HG02885 (cell line): ENCODE results near the gene USP10.

Experiments
- ATAC-seq: cut with Tn5 transposase; IDR thresholded peaks from one replicate; pipeline ENCODE4 v1.9.1; 2021; ENCODE audit warnings: mild to moderate bottlenecking; ENCODE audit not compliant: unreplicated experiment, poor library complexity

USP10 gene

DNA sequence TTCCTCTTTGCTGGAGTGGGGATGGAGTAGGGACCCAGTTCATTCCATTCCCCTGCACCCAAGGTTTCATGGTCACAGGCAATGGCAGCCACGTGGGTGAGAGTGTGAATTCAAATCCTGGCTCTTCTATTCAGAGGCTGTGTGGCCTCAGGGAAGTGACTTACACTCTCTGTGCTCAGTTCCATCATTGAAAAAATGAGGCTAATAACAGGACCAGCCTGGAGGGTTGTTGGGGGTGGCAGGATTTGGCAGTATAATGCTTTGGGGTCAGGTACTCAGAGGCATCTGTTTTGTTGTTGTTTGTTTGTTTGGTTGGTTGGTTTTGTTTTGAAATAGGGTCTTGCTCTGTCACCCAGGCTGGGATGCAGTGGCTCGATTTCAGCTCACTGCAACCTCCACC is 117.8 kb downstream of the USP10 start:
- ATAC-seq = no peak

DNA sequence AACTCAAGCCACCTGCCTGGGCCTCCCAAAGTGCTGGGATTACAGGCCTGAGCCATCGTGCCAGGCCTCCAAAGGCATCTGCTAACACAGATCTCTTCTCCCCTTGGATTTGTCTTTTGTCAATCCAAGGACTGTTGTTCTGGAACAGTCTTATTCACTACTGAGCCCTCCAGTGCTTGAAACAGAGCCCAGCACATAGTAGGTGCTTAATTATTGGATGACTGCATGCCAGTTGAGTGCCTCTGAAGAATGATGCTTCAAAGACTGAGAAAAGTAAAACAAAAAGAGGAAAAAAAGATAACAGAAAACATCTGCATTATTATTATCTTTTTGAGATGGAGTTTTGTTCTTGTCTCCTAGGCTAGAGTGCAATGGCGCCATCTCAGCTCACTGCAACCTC is 118.3 kb downstream of the USP10 start:
- no peak for ATAC-seq

DNA sequence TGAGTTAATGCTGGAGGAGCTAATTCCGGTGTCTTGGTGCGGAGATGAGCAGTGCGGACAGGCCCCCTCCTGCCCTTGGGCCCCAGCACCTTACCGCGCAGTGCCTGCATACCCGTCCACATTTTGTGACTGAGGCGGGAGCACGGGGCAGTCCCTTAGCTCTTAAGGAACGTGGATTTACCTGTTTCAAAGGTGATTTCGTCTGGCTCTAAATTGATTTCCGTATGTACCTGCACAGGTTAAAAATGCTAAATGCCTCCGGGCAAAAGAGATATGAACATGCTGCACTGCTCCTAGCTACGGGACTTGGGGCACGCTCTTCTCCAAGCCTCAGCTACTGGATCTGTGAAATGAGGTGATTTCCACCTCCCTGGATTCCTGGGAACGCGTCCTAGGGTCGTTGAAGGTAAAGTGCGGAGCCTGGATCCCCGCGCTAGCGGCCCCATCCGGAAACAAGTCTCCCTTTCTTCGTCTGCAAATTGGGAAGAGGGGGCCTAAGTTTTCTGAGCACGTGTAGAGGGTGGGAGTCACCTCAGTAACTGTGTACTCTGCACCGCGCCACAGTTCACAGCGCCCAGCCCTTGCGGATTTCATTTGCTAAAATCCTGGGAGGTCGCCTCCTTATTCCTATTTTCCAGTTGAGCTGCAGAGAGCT is 119.3 kb downstream of the USP10 start:
- ATAC-seq = no peak

DNA sequence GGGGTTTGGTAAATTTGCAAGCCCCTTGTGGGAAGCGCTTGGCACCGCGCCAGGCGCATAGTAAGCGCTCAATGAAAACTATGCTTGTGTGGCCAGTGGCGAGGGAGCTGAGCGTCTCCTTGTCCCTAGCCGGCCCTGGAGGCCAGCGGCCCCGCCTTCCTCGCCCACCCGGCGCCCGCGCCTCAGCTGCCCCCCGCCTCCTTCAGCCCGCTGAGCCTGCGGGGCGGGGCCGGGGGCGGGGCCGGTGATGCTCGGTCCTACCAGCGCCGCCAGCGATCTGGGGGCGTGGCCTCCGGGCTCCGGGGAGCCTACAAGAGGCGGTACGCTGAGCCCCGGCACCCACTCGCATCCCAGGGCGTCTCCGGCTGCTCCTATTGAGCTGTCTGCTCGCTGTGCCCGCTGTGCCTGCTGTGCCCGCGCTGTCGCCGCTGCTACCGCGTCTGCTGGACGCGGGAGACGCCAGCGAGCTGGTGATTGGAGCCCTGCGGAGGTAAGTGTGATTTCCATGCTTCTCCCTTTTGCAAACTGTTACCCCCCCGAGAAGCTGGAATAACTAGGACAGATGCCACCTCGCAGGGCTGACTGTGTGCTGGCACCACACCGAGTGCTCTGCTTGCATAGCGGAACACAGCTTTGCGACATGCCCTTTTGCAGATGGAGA is 120.0 kb downstream of the USP10 start, which contains the start of gene CRISPLD2:
Gene CRISPLD2, plus strand, starts transcription at position 342 of the 661 bp plus-strand sequence. CDS start 18,511 bp downstream, outside the sequence.
- ATAC-seq = no peak

DNA sequence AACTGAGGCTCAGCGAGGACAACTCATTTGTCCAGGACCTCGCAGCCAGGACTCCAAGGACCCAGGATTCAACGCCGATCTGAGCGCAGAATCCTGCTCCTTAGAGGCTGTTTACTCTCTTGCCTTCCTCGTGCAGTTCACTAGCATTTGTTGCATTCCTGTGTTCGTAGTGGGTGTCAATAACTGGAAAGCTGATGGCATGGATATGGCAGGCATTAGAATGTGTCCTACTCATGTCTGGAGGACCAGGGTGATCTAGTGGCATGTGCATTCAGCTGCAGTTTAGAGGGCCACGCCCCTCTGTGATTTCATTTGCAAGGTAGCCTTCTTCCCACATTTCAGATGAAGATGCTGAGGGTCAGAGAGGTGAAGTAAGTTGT is 120.5 kb downstream of the USP10 start:
- no peak for ATAC-seq

DNA sequence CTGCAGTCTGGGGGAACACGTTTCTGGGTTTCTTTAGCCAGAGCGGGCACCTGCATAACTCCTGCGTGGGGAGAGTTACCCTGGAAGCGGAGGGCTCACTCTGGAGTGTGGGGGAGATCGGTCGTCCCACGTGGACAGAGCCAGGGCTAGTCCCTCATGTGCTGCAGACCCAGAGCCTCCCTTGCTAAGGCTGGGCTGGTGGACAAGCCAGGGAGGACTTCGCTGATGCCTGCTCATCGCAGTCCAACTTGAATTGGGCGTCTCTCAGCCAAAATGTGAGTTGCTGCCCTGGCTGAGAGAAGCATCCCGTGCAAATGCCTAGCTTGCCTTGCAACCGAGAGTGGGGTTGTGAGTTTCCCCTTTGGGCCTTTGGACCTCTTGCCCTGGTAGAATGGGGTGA is 121.0 kb downstream of the USP10 start:
- no peak for ATAC-seq

DNA sequence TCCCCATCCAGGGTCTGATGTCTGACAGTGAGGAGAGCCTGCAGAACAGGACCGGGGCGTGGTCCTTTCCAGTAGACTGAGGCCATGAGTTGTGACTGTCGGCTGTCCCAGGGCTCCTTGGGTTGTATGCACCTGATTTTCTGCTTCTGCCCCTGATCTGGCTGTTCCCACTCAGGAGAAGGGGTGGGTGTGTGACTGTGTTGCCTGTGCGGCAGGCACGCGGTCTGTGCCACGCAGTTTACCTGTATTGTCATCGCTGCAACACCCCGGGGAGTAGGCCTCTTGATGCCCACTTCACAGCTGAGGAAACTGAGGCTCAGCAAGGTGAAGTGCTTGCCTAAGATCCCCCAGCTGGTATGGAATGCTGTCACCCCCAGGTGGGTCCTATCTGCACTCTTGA is 121.4 kb downstream of the USP10 start:
- no peak for ATAC-seq

DNA sequence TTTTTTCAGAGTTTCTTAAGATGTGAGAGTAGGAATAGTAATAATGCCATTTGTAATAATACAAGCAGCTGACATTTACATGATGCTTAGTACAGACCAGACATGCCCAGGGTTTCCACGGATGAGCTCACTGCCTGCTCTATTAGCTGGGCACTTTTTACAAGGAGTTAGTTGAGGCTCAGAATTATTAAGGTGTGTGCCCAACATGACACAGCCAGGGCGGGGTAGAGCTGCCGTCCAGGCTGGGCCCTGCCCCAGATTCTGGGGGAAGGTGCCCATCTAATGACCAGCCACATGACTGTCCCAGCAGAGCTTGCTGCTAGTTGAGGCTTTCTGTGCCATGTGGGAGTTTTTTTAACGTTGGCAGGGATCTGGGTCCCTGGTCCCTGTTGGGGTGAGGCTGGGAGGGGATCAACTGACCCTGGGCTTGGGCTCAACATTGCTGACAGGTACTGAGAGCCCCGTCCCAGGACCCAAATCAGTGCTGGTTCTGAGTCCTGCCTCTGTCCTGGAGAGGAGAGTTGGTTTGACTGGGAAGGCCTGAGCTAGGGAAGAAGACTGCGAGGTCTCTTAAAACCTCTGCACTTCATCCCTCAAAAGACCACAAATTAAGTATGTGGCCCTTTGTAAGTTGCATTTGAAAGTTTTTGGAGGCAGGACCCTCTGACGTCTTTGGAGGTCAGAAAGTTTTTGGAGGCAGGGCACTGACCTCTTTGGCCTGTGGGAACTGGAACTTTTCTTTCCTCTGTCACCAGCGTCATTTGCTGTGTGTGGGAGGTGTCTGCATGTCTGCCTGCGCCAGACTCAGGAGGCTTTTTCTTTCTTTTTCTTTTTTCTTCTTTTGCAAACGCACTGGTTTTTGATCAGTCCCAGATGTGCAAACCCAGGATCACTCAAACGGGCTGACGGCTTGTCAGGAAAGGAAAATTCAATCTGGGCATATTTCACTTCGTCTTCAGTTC is 122.2 kb downstream of the USP10 start:
- ATAC-seq = no peak

DNA sequence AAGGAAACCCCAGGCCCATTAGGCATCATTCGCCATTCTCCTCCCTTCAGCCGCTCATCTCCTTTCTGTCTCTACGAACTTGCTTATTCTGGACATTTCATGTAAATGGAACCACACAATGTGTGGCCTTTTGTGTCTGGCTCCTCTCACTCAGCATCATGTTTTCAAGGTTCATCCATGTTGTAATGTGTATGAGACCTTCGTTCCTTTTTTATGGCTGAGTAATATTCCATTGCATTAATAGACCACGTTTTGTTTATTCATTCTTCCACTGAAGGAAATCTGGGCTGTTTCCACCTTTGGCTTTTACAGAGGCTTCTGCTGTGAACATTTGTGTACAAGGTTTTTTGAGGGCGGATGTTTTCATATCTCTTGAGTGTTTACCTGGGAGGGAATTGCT is 123.2 kb downstream of the USP10 start:
- ATAC-seq = no peak

DNA sequence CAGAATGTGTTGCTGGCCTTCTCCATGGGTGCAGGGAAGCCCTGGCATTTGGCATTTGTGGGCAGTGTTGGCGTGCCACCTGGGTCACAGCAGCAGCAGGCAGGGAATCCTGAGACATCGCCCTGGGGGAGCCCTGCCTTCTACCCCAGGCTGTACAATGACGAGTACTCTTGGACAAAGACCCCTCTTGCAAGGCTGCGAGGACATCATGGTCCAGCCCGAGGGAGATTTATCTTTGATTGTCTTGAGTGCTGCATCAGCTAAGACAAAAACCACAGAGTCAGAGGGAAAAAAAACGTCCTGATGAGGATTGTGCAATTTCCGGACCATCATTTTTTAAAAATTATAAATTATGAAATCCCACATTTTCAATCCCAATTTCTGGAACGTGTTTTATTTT is 123.7 kb downstream of the USP10 start:
- ATAC-seq = no peak

DNA sequence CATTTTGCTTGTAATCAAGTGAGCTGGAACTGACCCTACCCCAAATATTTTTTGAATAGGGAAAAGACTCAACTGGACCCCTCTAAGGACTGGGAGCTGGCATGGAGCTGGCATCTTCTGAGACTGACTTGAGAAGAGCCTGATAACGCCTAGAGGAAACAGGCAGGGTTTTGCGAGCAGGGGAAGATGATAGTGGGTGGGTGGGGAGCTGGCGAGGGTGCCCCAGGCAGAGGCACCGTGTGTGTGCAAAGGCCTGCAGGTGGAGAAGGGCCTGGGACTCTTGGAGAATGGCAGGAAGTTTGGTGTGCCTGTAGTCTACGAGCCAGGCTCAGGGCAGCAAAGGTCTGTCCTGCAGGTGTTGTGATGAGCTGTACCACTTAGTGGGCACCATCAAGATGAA is 124.1 kb downstream of the USP10 start:
- no peak for ATAC-seq

DNA sequence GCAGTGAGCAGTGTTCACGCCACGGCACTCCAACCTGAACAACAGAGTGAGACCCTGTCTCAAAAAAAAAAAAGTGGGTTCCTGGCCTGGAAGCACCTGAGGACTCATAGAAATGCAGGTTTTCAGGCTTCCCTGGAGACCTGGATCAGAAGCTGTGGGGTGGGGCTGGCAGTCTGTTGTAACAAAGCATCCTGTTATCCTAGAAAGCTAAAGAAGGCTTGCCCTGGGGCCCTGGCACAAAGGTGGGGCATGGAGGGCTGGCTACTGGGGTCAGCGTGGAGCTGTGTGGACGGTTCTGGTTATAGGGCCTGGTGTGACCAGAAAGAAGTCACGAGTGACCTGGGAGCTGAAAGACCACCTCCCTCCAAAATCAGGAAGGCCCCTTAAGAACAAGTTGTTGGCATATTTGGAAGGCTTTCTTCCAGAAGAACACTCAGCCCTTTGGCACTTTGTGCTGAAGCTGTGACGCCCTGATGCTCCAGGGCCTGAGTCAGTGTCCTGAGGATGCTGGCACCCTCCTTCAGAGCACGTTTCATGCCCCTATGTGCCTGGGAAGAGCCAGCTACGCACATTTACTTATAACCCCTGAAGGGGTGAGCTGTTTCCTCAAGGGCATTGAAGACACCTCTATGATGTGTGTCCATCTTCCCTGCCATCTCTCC is 126.2 kb downstream of the USP10 start:
- no peak for ATAC-seq

DNA sequence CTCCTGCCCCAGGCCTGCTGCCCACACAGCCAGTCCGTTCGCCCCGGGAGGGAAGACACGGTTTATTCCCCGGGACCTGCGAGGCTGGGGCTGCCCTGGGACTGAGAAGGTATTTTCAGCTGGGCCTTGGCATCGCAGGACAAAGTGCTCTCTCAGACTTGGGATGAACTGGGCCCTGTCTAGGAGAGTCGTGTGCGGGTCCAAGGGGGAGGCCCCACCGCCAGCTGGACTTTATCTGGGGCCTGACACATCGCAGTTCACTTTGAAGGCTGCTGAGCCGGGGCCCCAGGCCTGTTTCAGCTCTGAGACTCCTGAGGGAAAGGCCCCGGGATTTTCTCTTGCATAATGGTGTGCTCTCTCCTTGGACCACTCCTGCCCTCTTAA is 126.8 kb downstream of the USP10 start:
- ATAC-seq = no peak

DNA sequence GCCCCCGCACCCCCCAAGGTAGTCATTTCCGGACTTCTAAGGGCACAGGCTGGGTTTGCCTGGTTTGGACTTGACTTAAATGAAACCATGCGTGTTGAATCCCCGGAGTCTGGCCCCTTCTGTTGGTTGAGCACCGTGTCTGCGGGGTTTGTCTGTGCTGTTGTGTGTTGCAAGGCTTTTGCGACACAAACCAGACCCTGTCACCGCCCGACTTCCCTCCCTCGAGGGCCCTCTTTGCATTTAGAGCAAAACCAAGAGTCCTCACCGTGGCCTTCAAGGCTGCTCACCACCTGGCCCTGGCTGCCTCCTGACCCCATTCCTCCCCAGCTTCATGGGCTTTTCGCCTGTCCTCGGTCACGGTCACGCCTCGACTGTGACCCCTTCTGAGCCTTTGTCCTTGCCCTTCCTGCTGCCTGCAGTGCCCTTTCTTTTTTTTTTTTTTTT is 127.4 kb downstream of the USP10 start:
- no peak for ATAC-seq

DNA sequence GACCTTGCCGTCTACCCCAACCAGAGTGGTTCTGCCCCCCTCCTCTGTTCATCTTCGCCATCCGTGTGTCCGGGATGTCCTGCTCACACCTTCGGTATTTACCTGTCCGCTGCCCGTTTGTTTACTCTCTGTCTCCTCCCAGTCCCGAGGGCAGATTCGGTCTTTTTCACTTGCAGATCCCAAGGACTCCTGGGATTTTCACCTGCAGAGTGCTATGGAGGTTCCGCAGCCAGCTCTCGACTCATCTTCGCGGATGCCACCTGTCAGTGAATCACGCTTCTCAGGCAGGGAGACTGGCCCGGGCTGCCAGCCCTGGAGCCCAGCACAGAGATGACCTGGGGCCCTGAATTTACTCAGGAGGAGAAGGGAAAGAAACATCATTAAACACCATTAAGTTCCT is 128.1 kb downstream of the USP10 start:
- no peak for ATAC-seq

DNA sequence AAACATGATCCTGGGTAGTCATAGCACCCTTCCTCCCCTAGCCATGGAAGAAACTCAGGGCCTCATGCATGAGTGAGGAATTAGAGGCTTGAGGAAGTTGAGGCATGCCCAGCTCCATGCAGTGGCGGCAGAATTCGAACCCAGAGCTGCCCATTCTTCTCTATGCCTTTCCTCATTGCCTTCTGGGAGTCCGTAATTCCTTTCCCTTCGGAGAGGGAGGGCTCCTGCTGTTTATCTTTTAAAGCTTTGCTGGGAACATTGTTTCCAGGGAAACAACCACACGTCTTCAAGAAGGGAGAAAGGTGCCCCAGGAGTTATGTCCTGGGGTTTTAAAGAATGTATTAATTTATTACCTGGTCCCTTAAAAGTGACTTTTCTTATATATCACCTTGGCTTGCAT is 128.5 kb downstream of the USP10 start:
- no peak for ATAC-seq
